Measurements from ENCODE around the gene HEBP1.

HEBP1 gene

DNA sequence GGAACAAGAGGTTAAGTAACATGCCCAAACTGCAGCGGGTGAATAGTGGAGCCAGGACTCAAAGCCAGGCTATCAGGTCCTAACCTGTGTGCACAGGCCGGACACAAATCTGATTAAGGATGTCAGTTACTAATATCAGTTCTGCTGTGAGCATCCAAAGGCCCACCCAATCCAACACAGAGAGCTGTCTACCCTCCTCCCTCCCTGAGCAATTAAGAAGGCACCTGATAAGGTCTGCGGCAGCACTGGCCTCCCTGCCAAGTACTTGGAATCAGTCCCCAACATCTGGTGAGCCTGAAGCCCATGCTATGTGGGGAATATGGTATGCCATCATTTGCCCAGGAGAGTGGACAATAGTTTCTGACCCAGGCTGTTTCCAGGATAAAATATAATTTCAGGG lies 3.9 kb downstream of the HEBP1 start:
- TF ChIP-seq POLR2AphosphoS5 (IDR thresholded peaks at IDR 0.05; ENCODE audit: low read depth) (no peak), GABPA (IDR thresholded peaks at IDR 0.05; ENCODE audit: low read depth) (no peak), SPI1 (IDR thresholded peaks at IDR 0.05; ENCODE audit: borderline replicate concordance, low read depth) (no peak)
- TF ChIP-seq, protein P1, sequence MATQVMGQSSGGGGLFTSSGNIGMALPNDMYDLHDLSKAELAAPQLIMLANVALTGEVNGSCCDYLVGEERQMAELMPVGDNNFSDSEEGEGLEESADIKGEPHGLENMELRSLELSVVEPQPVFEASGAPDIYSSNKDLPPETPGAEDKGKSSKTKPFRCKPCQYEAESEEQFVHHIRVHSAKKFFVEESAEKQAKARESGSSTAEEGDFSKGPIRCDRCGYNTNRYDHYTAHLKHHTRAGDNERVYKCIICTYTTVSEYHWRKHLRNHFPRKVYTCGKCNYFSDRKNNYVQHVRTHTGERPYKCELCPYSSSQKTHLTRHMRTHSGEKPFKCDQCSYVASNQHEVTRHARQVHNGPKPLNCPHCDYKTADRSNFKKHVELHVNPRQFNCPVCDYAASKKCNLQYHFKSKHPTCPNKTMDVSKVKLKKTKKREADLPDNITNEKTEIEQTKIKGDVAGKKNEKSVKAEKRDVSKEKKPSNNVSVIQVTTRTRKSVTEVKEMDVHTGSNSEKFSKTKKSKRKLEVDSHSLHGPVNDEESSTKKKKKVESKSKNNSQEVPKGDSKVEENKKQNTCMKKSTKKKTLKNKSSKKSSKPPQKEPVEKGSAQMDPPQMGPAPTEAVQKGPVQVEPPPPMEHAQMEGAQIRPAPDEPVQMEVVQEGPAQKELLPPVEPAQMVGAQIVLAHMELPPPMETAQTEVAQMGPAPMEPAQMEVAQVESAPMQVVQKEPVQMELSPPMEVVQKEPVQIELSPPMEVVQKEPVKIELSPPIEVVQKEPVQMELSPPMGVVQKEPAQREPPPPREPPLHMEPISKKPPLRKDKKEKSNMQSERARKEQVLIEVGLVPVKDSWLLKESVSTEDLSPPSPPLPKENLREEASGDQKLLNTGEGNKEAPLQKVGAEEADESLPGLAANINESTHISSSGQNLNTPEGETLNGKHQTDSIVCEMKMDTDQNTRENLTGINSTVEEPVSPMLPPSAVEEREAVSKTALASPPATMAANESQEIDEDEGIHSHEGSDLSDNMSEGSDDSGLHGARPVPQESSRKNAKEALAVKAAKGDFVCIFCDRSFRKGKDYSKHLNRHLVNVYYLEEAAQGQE (IDR thresholded peaks at IDR 0.05; ENCODE audit: insufficient replicate concordance, low read depth) = no peak
- TF ChIP-seq, protein P2, sequence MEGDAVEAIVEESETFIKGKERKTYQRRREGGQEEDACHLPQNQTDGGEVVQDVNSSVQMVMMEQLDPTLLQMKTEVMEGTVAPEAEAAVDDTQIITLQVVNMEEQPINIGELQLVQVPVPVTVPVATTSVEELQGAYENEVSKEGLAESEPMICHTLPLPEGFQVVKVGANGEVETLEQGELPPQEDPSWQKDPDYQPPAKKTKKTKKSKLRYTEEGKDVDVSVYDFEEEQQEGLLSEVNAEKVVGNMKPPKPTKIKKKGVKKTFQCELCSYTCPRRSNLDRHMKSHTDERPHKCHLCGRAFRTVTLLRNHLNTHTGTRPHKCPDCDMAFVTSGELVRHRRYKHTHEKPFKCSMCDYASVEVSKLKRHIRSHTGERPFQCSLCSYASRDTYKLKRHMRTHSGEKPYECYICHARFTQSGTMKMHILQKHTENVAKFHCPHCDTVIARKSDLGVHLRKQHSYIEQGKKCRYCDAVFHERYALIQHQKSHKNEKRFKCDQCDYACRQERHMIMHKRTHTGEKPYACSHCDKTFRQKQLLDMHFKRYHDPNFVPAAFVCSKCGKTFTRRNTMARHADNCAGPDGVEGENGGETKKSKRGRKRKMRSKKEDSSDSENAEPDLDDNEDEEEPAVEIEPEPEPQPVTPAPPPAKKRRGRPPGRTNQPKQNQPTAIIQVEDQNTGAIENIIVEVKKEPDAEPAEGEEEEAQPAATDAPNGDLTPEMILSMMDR (IDR thresholded peaks at IDR 0.05; ENCODE audit: insufficient read depth, low read length) = no peak
- H3K4me3 ChIP-seq (replicated peaks; ENCODE audit: insufficient read depth, low read length) = no peak overlapping the region
- DNase-seq (ENCODE audit: low read depth in 1 of 2, low spot score in 1 of 2) = no peak
- H3K27me3 ChIP-seq (ENCODE audit: insufficient read depth, poor library complexity, severe bottlenecking) = no peaks in the 10 kb centered on the region
- no peak overlapping the region for H3K27ac ChIP-seq (replicated peaks)

DNA sequence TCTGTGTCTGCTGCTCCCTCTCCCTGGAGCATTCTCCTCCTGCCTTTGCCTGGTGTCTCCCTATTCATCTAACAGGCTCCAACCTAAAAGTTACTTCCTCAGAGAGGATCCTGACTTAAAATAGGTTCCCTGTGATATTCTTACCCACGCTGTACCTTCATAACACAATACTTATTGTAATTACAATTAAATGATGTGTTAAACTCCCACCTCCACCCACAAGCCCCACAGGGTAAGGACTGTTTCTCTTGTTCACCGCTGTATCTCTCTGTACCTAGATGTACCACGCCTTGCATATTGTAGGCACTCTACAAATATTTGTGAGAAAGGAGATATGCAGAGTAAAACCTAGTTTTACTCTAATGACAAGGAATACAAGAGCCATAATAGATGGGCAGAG lies 5.0 kb downstream of the HEBP1 start:
- TF ChIP-seq, protein P2 (IDR thresholded peaks at IDR 0.05; ENCODE audit: insufficient read depth, low read length) = no peak
- TF ChIP-seq, protein P1 (IDR thresholded peaks at IDR 0.05; ENCODE audit: insufficient replicate concordance, low read depth) = no peak
- TF ChIP-seq SPI1 (IDR thresholded peaks at IDR 0.05; ENCODE audit: borderline replicate concordance, low read depth) (no peak), POLR2AphosphoS5 (IDR thresholded peaks at IDR 0.05; ENCODE audit: low read depth) (no peak), GABPA (IDR thresholded peaks at IDR 0.05; ENCODE audit: low read depth) (no peak)
- Histone ChIP-seq H3K27ac (replicated peaks) (no peak overlapping the region), H3K4me3 (replicated peaks; ENCODE audit: insufficient read depth, low read length) (no peak overlapping the region), H3K27me3 (ENCODE audit: insufficient read depth, poor library complexity, severe bottlenecking) (no peaks in the 10 kb centered on the region)
- DNase-seq (ENCODE audit: low read depth in 1 of 2, low spot score in 1 of 2) = no peak

DNA sequence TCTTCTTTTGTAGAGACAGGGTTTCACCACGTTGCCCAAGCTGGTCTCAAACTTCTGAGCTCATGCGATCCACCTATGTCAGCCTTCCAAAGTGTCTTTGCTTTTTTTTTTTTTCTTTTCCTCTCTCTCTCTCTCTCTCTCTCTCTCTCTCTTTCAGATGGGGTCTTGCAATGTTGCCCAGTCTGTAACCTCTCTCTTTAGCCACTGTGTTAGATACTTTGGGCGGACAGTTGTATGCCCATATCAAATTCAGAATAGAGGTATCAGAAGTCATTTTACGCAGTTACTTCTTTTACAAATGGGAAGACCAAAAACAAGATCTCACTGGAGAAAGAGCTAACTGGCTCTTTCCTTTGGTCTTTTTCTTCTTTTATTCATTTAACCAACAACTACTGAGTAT lies 6.7 kb downstream of the HEBP1 start:
- no peaks in the 10 kb centered on the region for H3K27me3 ChIP-seq (ENCODE audit: insufficient read depth, poor library complexity, severe bottlenecking)
- no peak for DNase-seq (ENCODE audit: low read depth in 1 of 2, low spot score in 1 of 2)
- TF ChIP-seq, protein P1 (IDR thresholded peaks at IDR 0.05; ENCODE audit: insufficient replicate concordance, low read depth) = no peak
- no peak for TF ChIP-seq POLR2AphosphoS5 (IDR thresholded peaks at IDR 0.05; ENCODE audit: low read depth)
- H3K4me3 ChIP-seq (replicated peaks; ENCODE audit: insufficient read depth, low read length) = no peak overlapping the region
- H3K27ac ChIP-seq (replicated peaks) = no peak overlapping the region
